WTC11 (cell line): ENCODE results near the gene FOCAD. TPM values are rescaled to one million over a fixed set of nuclear protein-coding genes. Genes with fewer than 3 reads are reported as not detected.

Experiments
- ATAC-seq: fragments of 200-7000 bp; cut with Tn5 transposase; 2 replicates; pipeline ENCODE4 v1.10.0; 2021; ENCODE audit warnings: mild to moderate bottlenecking, moderate library complexity
- CTCF ChIA-PET: fragments of 300-600 bp; sonication (Branson Sonifier 250); formaldehyde crosslinking; loops from one replicate; lab custom pipeline; 2021; ENCODE audit warnings: antibody characterized with exemption; lab: Charles Lee
- POLR2A ChIA-PET: fragments of 350-600 bp; sonication (Branson Sonifier 250); formaldehyde crosslinking; loops from one replicate; lab custom pipeline; 2021; ENCODE audit warnings: antibody characterized with exemption; lab: Charles Lee
- DNase-seq: peaks from one replicate; pipeline ENCODE4 v3.0.0; 2021; ENCODE audit warnings: low spot score
- H3K27ac Mint-ChIP-seq: 2 replicates; pipeline ENCODE4 v1.8.0; 2021; ENCODE audit warnings: mixed read lengths
- H3K27me3 Mint-ChIP-seq: 2 replicates; pipeline ENCODE4 v1.8.0; 2021; ENCODE audit warnings: low read depth, mild to moderate bottlenecking, moderate library complexity, mixed read lengths
- H3K36me3 Mint-ChIP-seq: 2 replicates; pipeline ENCODE4 v1.8.0; 2021; ENCODE audit warnings: mixed read lengths
- H3K4me1 Mint-ChIP-seq: 2 replicates; pipeline ENCODE4 v1.8.0; 2022; ENCODE audit warnings: mixed read lengths
- H3K4me3 Mint-ChIP-seq: 2 replicates; pipeline ENCODE4 v1.8.0; 2021; ENCODE audit warnings: mild to moderate bottlenecking, moderate library complexity, mixed read lengths
- H3K9me3 Mint-ChIP-seq: 2 replicates; pipeline ENCODE4 v1.8.0; 2021; ENCODE audit warnings: mixed read lengths
- ATF6 ChIP-seq: sonication (generic); formaldehyde crosslinking; IDR thresholded peaks from 2 replicates; pipeline ENCODE4 v1.8.1; 2023; ENCODE audit warnings: mild to moderate bottlenecking, missing genetic modification reagents
- CREB1 ChIP-seq: sonication (generic); formaldehyde crosslinking; IDR thresholded peaks from 2 replicates; pipeline ENCODE4 v1.8.0; 2023; ENCODE audit warnings: mild to moderate bottlenecking, missing genetic modification reagents
- CREM ChIP-seq: sonication (generic); formaldehyde crosslinking; IDR thresholded peaks from 2 replicates; pipeline ENCODE4 v1.8.1; 2022; ENCODE audit warnings: mild to moderate bottlenecking, missing genetic modification reagents, moderate library complexity
- E2F5 ChIP-seq: sonication (generic); formaldehyde crosslinking; IDR thresholded peaks from 2 replicates; pipeline ENCODE4 v1.8.1; 2022; ENCODE audit warnings: mild to moderate bottlenecking, moderate library complexity, missing genetic modification reagents
- GRHL2 ChIP-seq: fragments of 250-450 bp; sonication (Bioruptor Pico); IDR thresholded peaks from 2 replicates; pipeline ENCODE4 v1.8.0; 2022; ENCODE audit warnings: mild to moderate bottlenecking, moderate library complexity; ENCODE audit not compliant: insufficient replicate concordance, severe bottlenecking
- GTF2I ChIP-seq: fragments of 250-450 bp; sonication (Bioruptor Pico); conservative IDR thresholded peaks from 2 replicates; pipeline ENCODE4 v1.4.0; 2021; ENCODE audit warnings: mild to moderate bottlenecking
- IRF1 ChIP-seq: sonication (generic); formaldehyde crosslinking; IDR thresholded peaks from 2 replicates; pipeline ENCODE4 v1.8.0; 2023; ENCODE audit warnings: missing genetic modification reagents
- JAZF1 ChIP-seq: fragments of 250-450 bp; sonication (Bioruptor Pico); IDR thresholded peaks from 2 replicates; pipeline ENCODE4 v1.9.0; 2021; ENCODE audit warnings: moderate library complexity, mild to moderate bottlenecking, inconsistent platforms
- JUN ChIP-seq: sonication (generic); formaldehyde crosslinking; IDR thresholded peaks from 2 replicates; pipeline ENCODE4 v1.8.0; 2023; ENCODE audit warnings: mild to moderate bottlenecking, missing genetic modification reagents
- MXD4 ChIP-seq: fragments of 250-450 bp; sonication (Bioruptor Pico); IDR thresholded peaks from 2 replicates; pipeline ENCODE4 v1.8.0; 2021; ENCODE audit warnings: mild to moderate bottlenecking, moderate library complexity, borderline replicate concordance
- NFATC4 ChIP-seq: fragments of 250-450 bp; sonication (Bioruptor Pico); IDR thresholded peaks from 2 replicates; pipeline ENCODE4 v1.9.0; 2021; ENCODE audit warnings: mild to moderate bottlenecking
- PRDM15 ChIP-seq: sonication (generic); formaldehyde crosslinking; IDR thresholded peaks from 2 replicates; pipeline ENCODE4 v1.8.0; 2022; ENCODE audit warnings: missing genetic modification reagents
- RORB ChIP-seq: fragments of 250-450 bp; sonication (Bioruptor Pico); IDR thresholded peaks from 2 replicates; pipeline ENCODE4 v1.9.0; 2021; ENCODE audit warnings: mild to moderate bottlenecking
- SMAD3 ChIP-seq: sonication (generic); formaldehyde crosslinking; IDR thresholded peaks from 2 replicates; pipeline ENCODE4 v1.8.0; 2022; ENCODE audit warnings: missing genetic modification reagents, mild to moderate bottlenecking, borderline replicate concordance
- SOX15 ChIP-seq: fragments of 250-450 bp; sonication (Bioruptor Pico); IDR thresholded peaks from 2 replicates; pipeline ENCODE4 v1.9.0; 2021; ENCODE audit warnings: mild to moderate bottlenecking
- USF1 ChIP-seq: sonication (generic); formaldehyde crosslinking; IDR thresholded peaks from 2 replicates; pipeline ENCODE4 v1.8.0; 2022; ENCODE audit warnings: mild to moderate bottlenecking, missing genetic modification reagents
- ZNF416 ChIP-seq: fragments of 250-450 bp; sonication (Bioruptor Pico); IDR thresholded peaks from 2 replicates; pipeline ENCODE4 v1.9.0; 2021; ENCODE audit warnings: mild to moderate bottlenecking, inconsistent platforms
- ZNF512 ChIP-seq: sonication (generic); formaldehyde crosslinking; IDR thresholded peaks from 2 replicates; pipeline ENCODE4 v1.8.1; 2022; ENCODE audit warnings: missing genetic modification reagents, borderline replicate concordance
- total RNA-seq: library from RNA; stranded (reverse); gene quantifications from 3 replicates; pipeline ENCODE4 v1.2.3, GENCODE V29; 2021
- TF ChIP-seq, protein P1 (sequence below): sonication (generic); formaldehyde crosslinking; conservative IDR thresholded peaks from 2 replicates; pipeline ENCODE4 v1.8.1; 2022; ENCODE audit warnings: mild to moderate bottlenecking, missing genetic modification reagents
- TF ChIP-seq, protein P2 (sequence below): fragments of 250-450 bp; sonication (Bioruptor Pico); IDR thresholded peaks from 2 replicates; pipeline ENCODE4 v2.1.2; 2022; ENCODE audit warnings: mild to moderate bottlenecking, moderate library complexity

Gene FOCAD
- total RNA-seq, 1 experiment from 2014 or later: 34.3 TPM

DNA sequence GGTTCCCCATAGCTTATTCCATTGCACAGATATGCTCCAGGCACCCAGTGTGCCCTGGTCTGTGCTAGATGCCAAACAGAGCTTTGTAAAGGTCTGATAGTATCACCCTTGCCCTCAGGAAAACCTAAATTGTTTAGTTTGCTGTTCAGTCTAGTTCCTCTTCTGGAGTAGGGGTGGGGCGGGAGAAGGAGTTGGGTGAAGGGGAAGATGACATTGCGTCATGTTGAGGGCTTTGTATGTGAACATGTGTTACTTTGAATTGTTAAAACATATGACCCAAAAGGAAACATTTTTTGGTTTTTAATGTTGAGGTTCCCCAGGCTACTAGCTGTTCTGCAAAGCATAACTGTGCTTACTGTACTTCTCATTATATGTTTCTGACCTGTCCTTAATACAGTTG lies 306.8 kb downstream of the FOCAD start:
- ATAC-seq (no peak), DNase-seq (no peak)
- H3K27me3 Mint-ChIP-seq: no peaks in the 10 kb centered on the region
- ChIA-PET CTCF (interaction anchor here (0.6 kb wide), 1 partner anchor 10 kb away, joined by 3 read pairs; no protein-coding TSS in a partner anchor), POLR2A (no interaction called here)
- H3K9me3 Mint-ChIP-seq: no peaks in the 10 kb centered on the region
- peaks cover 26% of the 10 kb centered on the region for H3K36me3 Mint-ChIP-seq
- peaks cover 15% of the 10 kb centered on the region for H3K4me1 Mint-ChIP-seq
- no peak overlapping the region for H3K4me3 Mint-ChIP-seq
- TF ChIP-seq ZNF512 (CRISPR knock-in tag) (no peak), NFATC4 (CRISPR knock-in tag) (no peak), SMAD3 (no peak), SOX15 (no peak), ZNF416 (CRISPR knock-in tag) (no peak), E2F5 (CRISPR knock-in tag) (no peak), GRHL2 (CRISPR knock-in tag) (no peak), CREM (CRISPR knock-in tag) (no peak), ATF6 (CRISPR knock-in tag) (no peak), RORB (CRISPR knock-in tag) (no peak), USF1 (CRISPR knock-in tag) (no peak), CREB1 (no peak), MXD4 (no peak), GTF2I (no peak), IRF1 (CRISPR knock-in tag) (no peak)
- TF ChIP-seq, all 79 proteins: peak for 0
- H3K27ac Mint-ChIP-seq: no peak overlapping the region

- DNase-seq (no peak), ATAC-seq (no peak)
- Mint-ChIP-seq H3K4me3 (no peak overlapping the region), H3K36me3 (peaks cover 30% of the 10 kb centered on the region), H3K27ac (no peak overlapping the region), H3K9me3 (no peaks in the 10 kb centered on the region), H3K27me3 (no peaks in the 10 kb centered on the region), H3K4me1 (peaks cover 14% of the 10 kb centered on the region)
- ChIA-PET CTCF (interaction anchor here (0.7 kb wide), 1 partner anchor 53 kb away, joined by 3 read pairs; no protein-coding TSS in a partner anchor), POLR2A (no interaction called here)
- no peak for TF ChIP-seq JAZF1 (CRISPR knock-in tag)
- no peak for TF ChIP-seq E2F5 (CRISPR knock-in tag)
- no peak for TF ChIP-seq ZNF416 (CRISPR knock-in tag)
- TF ChIP-seq, protein P1, sequence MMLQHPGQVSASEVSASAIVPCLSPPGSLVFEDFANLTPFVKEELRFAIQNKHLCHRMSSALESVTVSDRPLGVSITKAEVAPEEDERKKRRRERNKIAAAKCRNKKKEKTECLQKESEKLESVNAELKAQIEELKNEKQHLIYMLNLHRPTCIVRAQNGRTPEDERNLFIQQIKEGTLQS (CRISPR knock-in tag): no peak
- TF ChIP-seq, protein P2, sequence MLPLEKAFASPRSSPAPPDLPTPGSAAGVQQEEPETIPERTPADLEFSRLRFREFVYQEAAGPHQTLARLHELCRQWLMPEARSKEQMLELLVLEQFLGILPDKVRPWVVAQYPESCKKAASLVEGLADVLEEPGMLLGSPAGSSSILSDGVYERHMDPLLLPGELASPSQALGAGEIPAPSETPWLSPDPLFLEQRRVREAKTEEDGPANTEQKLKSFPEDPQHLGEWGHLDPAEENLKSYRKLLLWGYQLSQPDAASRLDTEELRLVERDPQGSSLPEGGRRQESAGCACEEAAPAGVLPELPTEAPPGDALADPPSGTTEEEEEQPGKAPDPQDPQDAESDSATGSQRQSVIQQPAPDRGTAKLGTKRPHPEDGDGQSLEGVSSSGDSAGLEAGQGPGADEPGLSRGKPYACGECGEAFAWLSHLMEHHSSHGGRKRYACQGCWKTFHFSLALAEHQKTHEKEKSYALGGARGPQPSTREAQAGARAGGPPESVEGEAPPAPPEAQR: no peak
- TF ChIP-seq PRDM15 (CRISPR knock-in tag): no peak
- no peak for TF ChIP-seq JUN (CRISPR knock-in tag)
Observed at GRCh38 chr9:20994486-20994885, 310.4 kb downstream of the FOCAD start.
